Mucosa of gallbladder (tissue), 1 donor: ENCODE results near the gene PRR22. TPM values are rescaled to one million over a fixed set of nuclear protein-coding genes. Genes with fewer than 3 reads are reported as not detected.

ENCODE experiments used
- DNase-seq: peaks from one replicate; pipeline ENCODE4 v3.0.0-alpha.2; 2020; ENCODE audit warnings: low spot score
- total RNA-seq: library from RNA; stranded (reverse); gene quantifications from one replicate; pipeline ENCODE4 v1.2.1, GENCODE V29; 2021
- donor health status: DM: no; HTN: no; CAD: no.

The PRR22 gene
- total RNA-seq, result 4.1 TPM

- no peak for DNase-seq
These were observed at the start of gene PRR22 for GRCh38 chr19:5784581-5785147. Gene PRR22, minus strand, starts transcription at chr19:5784746. Its CDS starts 86 bp downstream, at chr19:5784660.

DNA sequence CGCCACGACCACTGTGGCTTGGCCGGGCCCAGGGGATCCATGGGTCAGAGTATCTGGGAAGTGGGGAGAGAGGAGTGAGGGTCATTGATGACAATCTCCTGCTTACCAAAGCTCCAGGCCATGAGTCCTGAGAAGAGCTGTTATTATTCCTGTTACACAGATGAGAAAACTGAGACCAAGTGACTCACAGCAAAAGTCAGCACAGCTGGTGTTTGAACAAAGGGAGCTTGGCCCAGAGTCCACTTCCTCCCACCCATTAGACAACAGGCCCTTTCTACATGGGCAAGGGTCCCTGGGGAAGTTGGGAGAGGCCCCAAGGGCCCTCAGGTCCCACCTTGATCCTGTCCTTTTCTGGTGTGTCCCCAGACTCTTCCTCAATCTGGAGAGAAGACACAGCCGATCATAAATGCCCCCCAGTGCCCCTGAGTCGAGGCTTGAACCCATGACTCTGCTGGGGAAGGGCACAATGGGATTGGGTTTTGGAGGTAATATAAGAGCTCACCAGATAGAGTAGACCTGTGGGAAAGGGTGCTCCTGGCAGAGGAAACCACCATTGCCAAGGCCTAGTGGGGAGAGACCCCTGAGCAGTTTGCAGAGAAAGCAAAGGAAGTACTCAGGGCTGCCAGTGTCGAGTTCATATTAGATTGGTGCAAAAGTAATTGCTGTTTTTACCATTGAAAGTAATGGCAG lies 48.1 kb upstream of the PRR22 start:
- DNase-seq, result no peak

DNA sequence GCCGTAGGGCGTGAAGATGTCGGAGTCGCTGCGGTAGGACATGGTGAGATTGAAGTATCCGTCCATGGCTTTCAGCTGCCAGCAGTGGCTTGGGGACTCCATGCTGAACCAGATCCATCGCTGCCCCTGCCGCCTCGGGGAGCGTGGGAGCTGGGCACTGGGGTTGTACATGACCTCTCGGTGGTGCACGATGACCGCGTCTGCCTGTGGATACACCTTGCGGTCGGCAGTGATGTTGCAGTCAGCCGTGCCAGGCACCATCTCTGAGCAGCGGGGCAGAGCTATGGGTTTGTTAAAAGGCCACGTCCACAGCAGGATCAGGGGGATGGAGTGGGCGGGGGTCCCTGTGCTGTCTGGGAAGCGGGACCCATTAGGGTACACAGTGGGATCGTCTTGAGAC lies 47.5 kb upstream of the PRR22 start:
- no peak for DNase-seq

- no peak for DNase-seq
These were observed 46.6 kb upstream of the PRR22 start for GRCh38 chr19:5831159-5831558.

GRCh38 chr19:5829567-5830310 lies 45.2 kb upstream of the PRR22 start:
- no peak for DNase-seq

GRCh38 chr19:5828661-5829566 lies 44.4 kb upstream of the PRR22 start:
- DNase-seq, result no peak

DNA sequence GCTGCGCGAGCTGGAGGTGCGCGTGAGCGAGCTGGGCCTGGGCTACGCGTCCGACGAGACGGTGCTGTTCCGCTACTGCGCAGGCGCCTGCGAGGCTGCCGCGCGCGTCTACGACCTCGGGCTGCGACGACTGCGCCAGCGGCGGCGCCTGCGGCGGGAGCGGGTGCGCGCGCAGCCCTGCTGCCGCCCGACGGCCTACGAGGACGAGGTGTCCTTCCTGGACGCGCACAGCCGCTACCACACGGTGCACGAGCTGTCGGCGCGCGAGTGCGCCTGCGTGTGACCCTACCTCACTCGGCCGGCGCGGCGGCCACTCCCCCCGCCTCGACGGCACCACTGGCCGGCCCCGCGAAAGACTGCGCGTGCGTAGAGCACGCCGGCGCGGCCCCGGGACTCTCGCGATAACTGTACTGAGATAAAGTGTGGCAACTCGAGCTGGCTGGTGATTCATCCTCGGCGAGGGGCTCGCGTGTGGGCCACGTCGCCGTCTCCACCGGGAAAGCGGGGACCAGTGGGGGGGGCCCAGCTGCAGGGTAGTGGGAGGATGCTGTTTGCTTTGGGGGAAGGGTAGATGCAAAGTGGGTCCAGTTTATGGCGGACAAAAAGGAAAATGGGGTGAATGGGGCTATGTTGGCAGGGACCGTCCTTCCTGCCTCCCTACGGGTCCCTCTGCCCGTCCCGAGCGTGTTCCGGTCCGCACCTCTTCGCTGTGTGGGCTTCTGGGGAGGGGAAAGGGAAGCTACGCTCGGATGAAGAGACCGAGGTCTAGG lies 43.5 kb upstream of the PRR22 start:
- DNase-seq, result peak; percentile 96

DNA sequence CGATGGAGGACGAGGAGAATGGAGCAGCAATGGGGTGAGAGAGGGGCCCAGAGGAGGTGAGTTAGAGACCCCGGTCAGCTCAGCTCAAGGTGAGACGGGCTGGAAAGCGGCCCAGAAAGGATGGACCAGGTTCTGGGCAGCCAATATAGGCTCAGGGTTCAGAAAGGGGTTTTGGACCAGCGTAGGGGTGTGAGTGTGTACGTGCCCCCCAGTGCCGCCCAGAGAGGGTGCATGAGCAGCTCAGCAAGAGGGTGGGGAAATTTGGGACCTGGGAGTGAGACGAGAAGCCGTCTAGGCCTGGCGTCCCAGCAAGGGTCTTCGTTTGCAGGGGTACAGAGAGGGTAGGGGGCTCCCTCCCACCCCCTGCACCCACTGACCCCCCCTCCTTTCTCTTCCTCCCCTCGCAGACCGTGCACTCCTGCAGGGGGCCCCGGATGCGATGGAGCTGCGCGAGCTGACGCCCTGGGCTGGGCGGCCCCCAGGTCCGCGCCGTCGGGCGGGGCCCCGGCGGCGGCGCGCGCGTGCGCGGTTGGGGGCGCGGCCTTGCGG lies 42.9 kb upstream of the PRR22 start:
- DNase-seq, result no peak

DNA sequence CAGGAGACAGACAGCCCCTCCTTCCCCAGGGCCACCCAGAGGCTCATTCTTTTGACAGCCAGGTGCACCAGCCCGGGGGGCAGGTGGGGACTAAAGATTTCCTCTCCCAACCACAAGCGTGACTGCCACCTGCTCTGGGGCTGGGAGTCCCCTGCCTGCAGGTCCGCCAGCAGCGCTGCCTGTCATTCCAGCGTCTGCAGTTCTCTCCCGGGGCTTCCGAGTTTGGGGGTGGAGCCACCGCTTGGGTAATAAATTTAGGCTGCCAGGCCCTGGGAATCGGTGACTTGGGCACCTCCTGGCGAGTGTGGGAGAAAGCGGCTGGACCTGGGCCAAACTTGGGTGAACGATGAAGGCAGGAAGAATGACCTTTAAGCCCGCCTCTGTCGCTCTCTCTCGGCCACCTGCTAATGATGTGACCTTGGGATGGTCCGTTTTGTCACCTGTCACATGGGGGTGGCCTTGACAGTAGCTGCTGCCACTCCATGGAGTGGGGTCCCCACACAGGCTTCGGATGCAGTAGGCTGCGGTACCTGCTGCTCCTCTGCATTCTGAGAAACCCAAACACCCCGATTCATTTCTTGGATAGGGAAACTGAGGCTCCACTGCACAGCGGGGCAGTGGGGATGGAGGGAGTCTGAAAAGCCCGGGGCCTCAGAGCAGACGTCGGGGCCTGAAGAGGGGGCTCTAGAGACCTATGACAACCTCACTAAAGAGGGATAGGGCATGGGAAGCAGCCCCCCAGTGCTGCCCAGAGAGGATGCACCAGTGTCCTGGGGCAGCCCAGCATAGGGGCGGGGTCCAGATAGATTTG lies 42.2 kb upstream of the PRR22 start:
- DNase-seq, result no peak

- no peak for DNase-seq
These were observed 40.6 kb upstream of the PRR22 start for GRCh38 chr19:5825178-5825577.

- no peak for DNase-seq
These were observed 40.2 kb upstream of the PRR22 start for GRCh38 chr19:5824751-5825150.

DNA sequence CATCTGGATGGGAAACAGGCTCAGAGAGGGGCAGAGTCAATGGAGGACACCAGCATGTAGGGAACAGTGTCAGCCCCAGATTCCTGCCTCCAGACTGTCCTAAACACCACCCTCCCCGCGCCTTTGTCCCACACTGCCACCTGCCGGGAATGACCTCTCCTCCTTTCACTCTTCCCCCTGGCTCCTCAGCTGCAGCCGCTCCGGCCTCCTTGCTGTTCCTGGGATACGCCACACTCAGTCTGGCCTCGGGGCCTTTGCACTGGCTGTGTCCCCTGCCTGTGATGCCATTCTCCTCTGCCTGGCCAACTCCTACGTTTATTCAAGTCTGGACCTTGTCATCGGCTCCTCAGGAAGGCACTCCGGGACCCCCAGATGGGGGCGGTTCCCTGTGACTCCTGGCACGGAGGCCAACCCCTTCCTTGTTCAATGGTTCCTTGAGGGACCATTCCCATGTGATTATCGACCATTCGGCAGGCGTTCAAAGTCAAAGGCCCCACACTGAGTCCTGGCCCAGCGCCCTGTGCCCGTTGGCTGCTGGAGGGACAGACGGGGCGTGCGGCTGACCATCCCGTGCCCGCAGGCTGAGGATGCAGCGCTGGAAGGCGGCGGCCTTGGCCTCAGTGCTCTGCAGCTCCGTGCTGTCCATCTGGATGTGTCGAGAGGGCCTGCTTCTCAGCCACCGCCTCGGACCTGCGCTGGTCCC lies 39.2 kb upstream of the PRR22 start:
- DNase-seq, result peak; percentile 58

- DNase-seq, result no peak
These were observed 37.8 kb upstream of the PRR22 start for GRCh38 chr19:5822181-5822844.

- no peak for DNase-seq
These were observed 37.1 kb upstream of the PRR22 start for GRCh38 chr19:5821521-5822180.

- DNase-seq, result no peak
These were observed 36.2 kb upstream of the PRR22 start for GRCh38 chr19:5820785-5821184.

DNA sequence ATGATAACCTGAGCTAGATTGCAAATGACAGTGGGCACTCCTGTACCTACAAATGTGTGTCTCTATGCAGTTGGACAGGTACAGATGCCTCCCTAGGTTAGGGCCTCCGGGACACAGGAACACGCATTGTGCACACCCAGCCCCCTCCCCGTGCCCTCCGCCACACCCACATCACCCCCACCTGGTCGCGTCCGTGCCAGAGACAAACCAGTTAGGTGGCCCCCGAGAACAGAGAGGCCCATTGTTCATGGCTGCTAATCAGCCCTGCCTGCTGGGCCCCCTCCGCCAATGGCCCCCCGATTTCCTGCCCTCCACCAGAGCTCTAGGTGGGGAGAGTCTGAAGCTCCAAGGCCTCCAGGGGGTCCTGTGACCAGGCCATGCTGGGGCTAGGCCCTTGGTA lies 34.0 kb upstream of the PRR22 start:
- DNase-seq, result no peak

GRCh38 chr19:5817218-5817617 lies 32.7 kb upstream of the PRR22 start:
- DNase-seq, result no peak

- DNase-seq, result no peak
These were observed 30.3 kb upstream of the PRR22 start for GRCh38 chr19:5814852-5815246.
